Fibroblast of lung (primary cell): ENCODE results near the gene CRAMP1. TPM values are rescaled to one million over a fixed set of nuclear protein-coding genes. Genes with fewer than 3 reads are reported as not detected.

ENCODE experiments used
- DNase-seq, 2 donors: peaks; one replicate each; pipeline versions ENCODE4 v3.0.0 to v3.0.0-alpha.2; 2010; ENCODE audit warnings: low read depth in 2 of 2
- H2AFZ ChIP-seq: 2 replicates; pipeline ENCODE4 v1.5.1; 2012; ENCODE audit warnings: low read length, control low read depth, inconsistent platforms
- H3K27ac ChIP-seq: 2 replicates; pipeline ENCODE4 v1.5.1; 2011; ENCODE audit warnings: low read length, control low read depth; ENCODE audit not compliant: insufficient read depth
- H3K27me3 ChIP-seq: 2 replicates; pipeline ENCODE4 v1.5.1; 2011; ENCODE audit warnings: mild to moderate bottlenecking, low read length; ENCODE audit not compliant: control insufficient read depth, insufficient read depth
- H3K36me3 ChIP-seq: 2 replicates; pipeline ENCODE4 v1.5.1; 2011; ENCODE audit warnings: low read length; ENCODE audit not compliant: control insufficient read depth, insufficient read depth
- H3K4me1 ChIP-seq: 2 replicates; pipeline ENCODE4 v1.5.1; 2011; ENCODE audit warnings: low read length; ENCODE audit not compliant: control insufficient read depth, insufficient read depth; ENCODE audit errors: extremely low read depth
- H3K4me2 ChIP-seq: 2 replicates; pipeline ENCODE4 v1.5.1; 2011; ENCODE audit warnings: low read length, control low read depth; ENCODE audit not compliant: insufficient read depth; ENCODE audit errors: extremely low read depth
- H3K4me3 ChIP-seq, 4 experiments: fragments of 200-600 bp in 1 of 4; sonication (generic) in 1 of 4; replicated peaks in 1 of 4; 2 replicates each; pipeline ENCODE4 v1.5.1; 2011 to 2016; ENCODE audit warnings: low read length in 4 of 4, low read depth in 3 of 4, mild to moderate bottlenecking in 3 of 4, control low read depth in 2 of 4, inconsistent platforms in 1 of 4, mixed read lengths in 1 of 4; ENCODE audit not compliant: insufficient read depth in 1 of 4; ENCODE audit errors: control extremely low read depth in 1 of 4
- H3K79me2 ChIP-seq: 2 replicates; pipeline ENCODE4 v1.5.1; 2012; ENCODE audit warnings: mild to moderate bottlenecking, low read length, inconsistent platforms; ENCODE audit not compliant: control insufficient read depth, insufficient read depth
- H3K9ac ChIP-seq: 2 replicates; pipeline ENCODE4 v1.5.1; 2011; ENCODE audit warnings: mild to moderate bottlenecking, low read length, control low read depth; ENCODE audit not compliant: insufficient read depth
- H3K9me3 ChIP-seq: 2 replicates; pipeline ENCODE4 v1.5.1; 2012; ENCODE audit warnings: low read depth, low read length; ENCODE audit not compliant: control insufficient read depth, insufficient read depth
- H4K20me1 ChIP-seq: 2 replicates; pipeline ENCODE4 v1.5.1; 2011; ENCODE audit warnings: low read length; ENCODE audit not compliant: control insufficient read depth, insufficient read depth; ENCODE audit errors: extremely low read depth
- EZH2 ChIP-seq: IDR thresholded peaks from 2 replicates; pipeline ENCODE4 v1.5.1; 2012; ENCODE audit warnings: low read length, control low read depth, mild to moderate bottlenecking; ENCODE audit errors: missing control alignments
- polyA plus RNA-seq, 2 donors: library from polyadenylated mRNA; depleted of rRNA in 1 of 2; stranded (reverse) in 1 of 2; unstranded in 1 of 2; fragments of >200 nt; gene quantifications; 2 replicates each; pipeline ENCODE4 v1.2.1, GENCODE V29; 2011 to 2012; ENCODE audit warnings: missing spikeins in 1 of 2
- total RNA-seq: library from RNA; depleted of rRNA; stranded (reverse); fragments of >200 nt; gene quantifications from 2 replicates; pipeline ENCODE4 v1.2.1, GENCODE V29; 2014
- TF ChIP-seq, protein P1 (sequence below), 2 donors: IDR thresholded peaks in 1 of 2; conservative IDR thresholded peaks in 1 of 2; 1 replicate in 1 of 2; 2 replicates in 1 of 2; pipeline ENCODE4 v1.5.1; 2011 to 2012; ENCODE audit warnings: low read length in 2 of 2, control low read depth in 1 of 2, inconsistent platforms in 1 of 2, low read depth in 1 of 2, mild to moderate bottlenecking in 1 of 2

Gene CRAMP1
- total and polyA plus RNA-seq, 2 donors (not counting 1 experiment from before 2014, with no cell fraction given), result 6.2 to 7.8 TPM

DNA sequence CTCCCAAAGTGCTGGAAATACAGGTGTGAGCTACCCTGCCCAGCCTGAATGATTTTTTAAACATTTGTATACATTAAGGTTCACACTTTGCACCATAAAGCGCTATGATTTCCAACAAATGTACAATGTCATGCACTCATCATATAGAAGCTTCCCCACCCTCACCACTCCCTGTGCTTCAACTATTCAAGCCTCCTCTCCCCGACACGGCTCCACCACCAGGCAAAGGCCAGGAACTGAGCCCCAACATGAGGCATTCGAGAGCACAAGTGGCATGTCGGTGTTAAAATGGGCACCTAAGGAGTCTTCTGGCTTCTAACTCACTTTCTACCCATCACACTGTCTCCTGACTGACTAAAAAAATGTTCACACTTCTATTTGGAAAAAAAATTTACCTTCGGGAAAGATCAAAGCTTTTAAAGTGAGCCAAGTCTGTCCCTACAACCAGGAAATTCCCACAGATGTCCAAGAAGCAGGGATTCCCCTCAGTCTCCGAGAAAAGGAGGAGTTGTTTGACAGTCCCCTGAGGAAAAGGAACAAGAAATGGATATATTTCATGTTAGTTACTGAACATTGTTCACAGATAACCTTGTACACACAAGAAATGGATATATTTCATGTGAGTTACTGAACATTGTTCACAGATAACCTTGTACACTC lies 41.0 kb upstream of the CRAMP1 start:
- Histone ChIP-seq H3K9ac (no peak overlapping the region), H3K27me3 (no peaks in the 10 kb centered on the region), H3K4me3 (no peak overlapping the region), H4K20me1 (no peaks in the 10 kb centered on the region), H3K9me3 (no peaks in the 10 kb centered on the region), H2AFZ (no peak overlapping the region), H3K36me3 (no peaks in the 10 kb centered on the region), H3K27ac (no peak overlapping the region), H3K79me2 (no peaks in the 10 kb centered on the region), H3K4me1 (no peaks in the 10 kb centered on the region), H3K4me2 (no peak overlapping the region)
- DNase-seq, result no peak
- TF ChIP-seq EZH2, result no peak
- TF ChIP-seq, protein P1, sequence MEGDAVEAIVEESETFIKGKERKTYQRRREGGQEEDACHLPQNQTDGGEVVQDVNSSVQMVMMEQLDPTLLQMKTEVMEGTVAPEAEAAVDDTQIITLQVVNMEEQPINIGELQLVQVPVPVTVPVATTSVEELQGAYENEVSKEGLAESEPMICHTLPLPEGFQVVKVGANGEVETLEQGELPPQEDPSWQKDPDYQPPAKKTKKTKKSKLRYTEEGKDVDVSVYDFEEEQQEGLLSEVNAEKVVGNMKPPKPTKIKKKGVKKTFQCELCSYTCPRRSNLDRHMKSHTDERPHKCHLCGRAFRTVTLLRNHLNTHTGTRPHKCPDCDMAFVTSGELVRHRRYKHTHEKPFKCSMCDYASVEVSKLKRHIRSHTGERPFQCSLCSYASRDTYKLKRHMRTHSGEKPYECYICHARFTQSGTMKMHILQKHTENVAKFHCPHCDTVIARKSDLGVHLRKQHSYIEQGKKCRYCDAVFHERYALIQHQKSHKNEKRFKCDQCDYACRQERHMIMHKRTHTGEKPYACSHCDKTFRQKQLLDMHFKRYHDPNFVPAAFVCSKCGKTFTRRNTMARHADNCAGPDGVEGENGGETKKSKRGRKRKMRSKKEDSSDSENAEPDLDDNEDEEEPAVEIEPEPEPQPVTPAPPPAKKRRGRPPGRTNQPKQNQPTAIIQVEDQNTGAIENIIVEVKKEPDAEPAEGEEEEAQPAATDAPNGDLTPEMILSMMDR (conservative IDR thresholded peaks at IDR 0.05 in 1 of 2, IDR thresholded peaks at IDR 0.05 in 1 of 2; ENCODE audit: low read depth in 1 of 2, low read length in 2 of 2), result no peak

DNA sequence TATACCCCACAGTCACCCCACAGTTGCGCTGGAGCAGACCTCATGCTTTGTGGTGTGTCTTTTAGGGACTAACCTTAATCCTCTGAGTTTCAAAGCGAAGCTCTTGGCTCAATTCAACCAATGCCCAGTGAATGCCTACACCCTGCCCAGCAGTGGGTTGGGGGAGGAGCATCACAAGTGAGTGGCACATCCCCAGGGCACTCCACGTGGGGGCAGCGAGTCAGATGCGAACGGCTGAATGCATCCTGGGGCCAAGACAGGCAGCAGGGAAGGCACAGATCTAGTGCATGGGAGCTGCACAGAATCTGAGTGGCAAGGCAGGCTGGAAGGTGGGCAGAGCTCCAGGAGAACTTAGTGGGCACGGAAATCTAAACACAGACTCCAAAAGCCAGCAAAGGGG lies 39.5 kb upstream of the CRAMP1 start:
- no peak overlapping the region for H3K4me2 ChIP-seq
- no peak for DNase-seq
- H3K27me3 ChIP-seq, result no peaks in the 10 kb centered on the region
- no peaks in the 10 kb centered on the region for H4K20me1 ChIP-seq
- H3K4me3 ChIP-seq, result no peak overlapping the region
- no peaks in the 10 kb centered on the region for H3K36me3 ChIP-seq
- no peak overlapping the region for H3K27ac ChIP-seq
- no peaks in the 10 kb centered on the region for H3K4me1 ChIP-seq
- H3K9ac ChIP-seq, result no peak overlapping the region
- no peaks in the 10 kb centered on the region for H3K79me2 ChIP-seq
- no peaks in the 10 kb centered on the region for H3K9me3 ChIP-seq
- TF ChIP-seq, protein P1 (conservative IDR thresholded peaks at IDR 0.05 in 1 of 2, IDR thresholded peaks at IDR 0.05 in 1 of 2; ENCODE audit: low read depth in 1 of 2, low read length in 2 of 2), result no peak
- TF ChIP-seq EZH2, result no peak
- no peak overlapping the region for H2AFZ ChIP-seq

DNA sequence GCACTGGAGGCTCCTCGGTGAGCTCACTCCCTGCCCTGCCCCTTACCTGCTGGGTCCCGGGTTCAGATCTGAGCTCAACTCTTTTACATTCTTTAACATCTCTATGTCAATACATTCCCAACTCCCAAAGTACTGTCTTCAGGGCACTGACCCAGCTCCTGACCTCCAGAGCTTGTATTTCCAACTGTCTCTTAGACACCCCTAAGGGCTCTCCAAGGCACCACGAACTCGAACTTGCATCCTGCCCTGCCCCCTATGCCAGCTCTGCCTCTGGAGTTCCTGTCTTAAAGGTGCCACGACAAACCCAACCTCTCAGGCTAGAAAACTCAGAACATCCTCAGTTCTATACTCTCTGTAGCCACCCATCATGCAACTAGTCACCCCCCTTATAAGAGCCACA lies 38.9 kb upstream of the CRAMP1 start:
- DNase-seq, result no peak
- no peak overlapping the region for H3K9ac ChIP-seq
- no peak overlapping the region for H3K4me3 ChIP-seq
- no peaks in the 10 kb centered on the region for H4K20me1 ChIP-seq
- no peaks in the 10 kb centered on the region for H3K27me3 ChIP-seq
- no peaks in the 10 kb centered on the region for H3K36me3 ChIP-seq
- TF ChIP-seq, protein P1 (conservative IDR thresholded peaks at IDR 0.05 in 1 of 2, IDR thresholded peaks at IDR 0.05 in 1 of 2; ENCODE audit: low read depth in 1 of 2, low read length in 2 of 2), result no peak
- no peak for TF ChIP-seq EZH2
- H3K9me3 ChIP-seq, result no peaks in the 10 kb centered on the region
- no peak overlapping the region for H3K4me2 ChIP-seq
- no peak overlapping the region for H3K27ac ChIP-seq
- no peaks in the 10 kb centered on the region for H3K79me2 ChIP-seq
- H2AFZ ChIP-seq, result no peak overlapping the region
- no peaks in the 10 kb centered on the region for H3K4me1 ChIP-seq
